ENCODE data around the gene SLC44A4. TPM values are rescaled to one million over a fixed set of nuclear protein-coding genes. Genes with fewer than 3 reads are reported as not detected.

SLC44A4 gene
- total and polyA plus RNA-seq, 2 of the 8 experiments (the other 6 are each of a cell fraction or from before 2014, with no cell fraction given) = 4.8 to 7.0 TPM

DNA sequence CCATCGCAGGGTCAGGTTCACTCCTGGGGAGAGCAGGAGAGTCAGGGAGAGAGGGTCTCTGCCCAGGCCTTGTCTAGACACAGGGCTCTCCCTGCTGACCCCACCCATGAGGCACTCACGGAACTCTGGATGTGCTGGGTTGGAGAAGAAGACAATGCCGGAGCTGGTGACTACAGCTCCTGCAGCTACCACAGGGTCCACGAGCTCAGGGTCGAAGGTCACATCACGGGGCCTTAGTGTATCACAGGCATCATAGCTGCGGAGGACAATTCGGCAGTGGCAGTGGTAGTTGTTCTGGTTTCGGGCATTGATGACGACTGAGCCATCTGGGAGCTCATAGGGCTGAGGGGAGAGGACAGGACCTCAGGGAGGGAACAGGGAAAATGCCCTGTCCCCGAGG lies 18.9 kb downstream of the SLC44A4 start:
- Histone ChIP-seq H3K9me3 (ENCODE audit: insufficient read depth in 2 of 2, low read depth in 1 of 2, low read length in 1 of 2) (peaks cover 6% of the 10 kb centered on the region in 2 experiments; a peak in 1 of 4 replicates), H4K8ac (ENCODE audit: extremely low read depth, insufficient read depth, low read length) (no peak overlapping the region), H2AFZ (ENCODE audit: low read length) (no peak overlapping the region), H2BK5ac (ENCODE audit: low read depth, low read length) (no peak overlapping the region), H2AK5ac (ENCODE audit: low read depth, low read length) (no peak overlapping the region), H3K18ac (ENCODE audit: extremely low read depth, low read length) (no peak overlapping the region), H4K5ac (ENCODE audit: insufficient read length, low read depth, low read length) (no peak overlapping the region), H3K56ac (replicated peaks; ENCODE audit: insufficient read length, low read depth, low read length) (no peak overlapping the region), H2BK120ac (replicated peaks; ENCODE audit: low read depth, low read length) (no peak overlapping the region), H3K27ac (ENCODE audit: low read depth, low read length) (no peak overlapping the region), H2BK15ac (ENCODE audit: low read length) (no peak overlapping the region), H3K9ac (replicated peaks in 1 of 4; ENCODE audit: extremely low read depth in 1 of 4, low read depth in 3 of 4, low read length in 3 of 4) (no peak overlapping the region), H3K4ac (replicated peaks; ENCODE audit: insufficient read length, low read depth, low read length) (no peak overlapping the region), H3K79me1 (ENCODE audit: low read depth, low read length) (0 out of 2 replicates have a peak, but pooled peaks cover 2% of the 10 kb centered on the region), H3K23me2 (ENCODE audit: low read depth, low read length) (peaks cover 8% of the 10 kb centered on the region; the same call in 1 of the 2 replicates), H3K4me2 (ENCODE audit: insufficient read depth in 1 of 2, low read depth in 2 of 2, low read length in 2 of 2) (no peak overlapping the region), H3K23ac (ENCODE audit: insufficient read length) (no peak overlapping the region), H3K4me1 (replicated peaks in 1 of 4; ENCODE audit: control insufficient read depth in 3 of 4, insufficient read depth in 4 of 4, low read length in 3 of 4) (peaks cover 0 to 12% (median 0%) of the 10 kb centered on the region in 4 experiments; a peak in 4 of 7 replicates), H3K27me3 (replicated peaks in 1 of 4; ENCODE audit: control insufficient read depth in 3 of 4, extremely low read depth in 1 of 4, insufficient read depth in 3 of 4, low read length in 3 of 4) (0 out of 7 replicates have a peak, but pooled peaks cover 0 to 3% (median 0%) of the 10 kb centered on the region in 4 experiments), H3K36me3 (ENCODE audit: control insufficient read depth in 2 of 4, insufficient read depth in 4 of 4, low read length in 3 of 4) (peaks cover 3 to 17% (median 4%) of the 10 kb centered on the region in 4 experiments; a peak in 7 of 8 replicates), H4K20me1 (replicated peaks in 1 of 2; ENCODE audit: control insufficient read depth in 1 of 2, insufficient read depth in 2 of 2, low read length in 2 of 2) (no peaks in the 10 kb centered on the region), H3K79me2 (ENCODE audit: control insufficient read depth in 1 of 2, insufficient read depth in 2 of 2, low read length in 2 of 2) (no peaks in the 10 kb centered on the region), H2BK20ac (ENCODE audit: low read length) (no peak overlapping the region), H4K91ac (replicated peaks; ENCODE audit: insufficient read length, low read length) (no peak overlapping the region), H3K14ac (ENCODE audit: insufficient read length) (no peak overlapping the region), H3K4me3 (ENCODE audit: extremely low read depth in 1 of 4, insufficient read depth in 2 of 4, low read depth in 3 of 4, low read length in 4 of 4) (no peak overlapping the region), H2BK12ac (ENCODE audit: low read depth, low read length) (no peak overlapping the region)
- FAIRE-seq (no peak), DNase-seq (ENCODE audit: low read depth in 1 of 2, low spot score in 2 of 2) (no peak)
- ChIA-PET POLR2A (ENCODE audit: partially characterized antibody) (interaction anchor here (0.5 to 6.5 kb wide), 11 partner anchors 8 to 285 kb away, joined by 3 to 93 read pairs (median 3); partner anchors contain the start of genes HSPA1B and TNF), CTCF (ENCODE audit: partially characterized antibody) (interaction anchor here (0.7 to 1.8 kb wide), 8 partner anchors 11 to 170 kb away, joined by 3 to 7 read pairs (median 4); no protein-coding TSS in a partner anchor)
- WGBS, 2 experiments (ENCODE audit: extremely low coverage in 1 of 2, insufficient coverage in 1 of 2, insufficient read length in 1 of 2, insufficient replicate concordance in 2 of 2, low coverage in 1 of 2, low lambda C conversion rate in 2 of 2, missing lambda C conversion rate in 1 of 2) = 87% methylated on average over 11 of the region's 11 CpGs; no CpG with 5 or more reads in 1 of the 2 experiments
- no peak for TF ChIP-seq HDAC6 (IDR thresholded peaks at IDR 0.05; ENCODE audit: low read depth, low read length)

Data from H1 (cell line).